Gastroesophageal sphincter (tissue), 4 donors: Measurements from ENCODE around the gene CFAP53. TPM values are rescaled to one million over a fixed set of nuclear protein-coding genes. Genes with fewer than 3 reads are reported as not detected.

Source experiments
- ATAC-seq: fragments of 150-250 bp; one replicate; pipeline ENCODE4 v1.9.1; 2016; ENCODE audit warnings: mild to moderate bottlenecking, moderate library complexity
- H3K27ac ChIP-seq, 4 donors: fragments of 200-600 bp; sonication (generic) in 3 of 4; 1 replicate in 3 of 4; 2 replicates in 1 of 4; pipeline ENCODE4 v1.5.1; 2016 to 2019
- H3K27me3 ChIP-seq: fragments of 200-600 bp; sonication (generic); one replicate; pipeline ENCODE4 v1.5.1; 2019
- H3K36me3 ChIP-seq, 2 donors: fragments of 200-600 bp; sonication (generic); one replicate each; pipeline ENCODE4 v1.5.1; 2019; ENCODE audit warnings: control low read depth in 1 of 2
- H3K4me1 ChIP-seq, 3 donors: fragments of 200-600 bp; sonication (generic); 1 replicate in 2 of 3; 2 replicates in 1 of 3; pipeline ENCODE4 v1.5.1; 2016 to 2019; ENCODE audit warnings: control low read depth in 2 of 3
- H3K4me3 ChIP-seq, 2 donors: fragments of 200-600 bp; sonication (generic); one replicate each; pipeline ENCODE4 v1.5.1; 2019; ENCODE audit warnings: mild to moderate bottlenecking in 1 of 2, moderate library complexity in 1 of 2
- H3K9me3 ChIP-seq, 3 donors: fragments of 200-600 bp; sonication (generic); one replicate each; pipeline ENCODE4 v1.5.1; 2017 to 2019; ENCODE audit warnings: control low read depth in 2 of 3
- CTCF ChIP-seq, 4 experiments: fragments of 200-600 bp in 2 of 4; fragments of 450-650 bp in 2 of 4; sonication (generic) in 1 of 4; IDR thresholded peaks; one replicate each; pipeline ENCODE4 v1.5.1; 2017 to 2019; ENCODE audit warnings: antibody characterized with exemption in 4 of 4, mild to moderate bottlenecking in 2 of 4, moderate library complexity in 2 of 4
- EP300 ChIP-seq: sonication (generic); formaldehyde crosslinking; IDR thresholded peaks from one replicate; pipeline ENCODE4 v1.6.1; 2017; ENCODE audit warnings: antibody characterized with exemption, mild to moderate bottlenecking
- POLR2A ChIP-seq, 2 donors: fragments of 450-650 bp; IDR thresholded peaks; one replicate each; pipeline ENCODE4 v1.6.1; 2017; ENCODE audit warnings: antibody characterized with exemption in 2 of 2, mild to moderate bottlenecking in 2 of 2, moderate library complexity in 1 of 2
- POLR2AphosphoS5 ChIP-seq: sonication (generic); formaldehyde crosslinking; IDR thresholded peaks from one replicate; pipeline ENCODE4 v1.6.1; 2017; ENCODE audit warnings: antibody characterized with exemption
- WGBS, 2 donors: methylation state at CpG; one replicate each; pipeline ENCODE4 v1.1.5; 2018; ENCODE audit warnings: low coverage in 1 of 2; 5-methylcytosine and 5-hydroxymethylcytosine counted together
- total RNA-seq, 4 donors: library from RNA; depleted of rRNA; stranded (reverse); fragments of >200 nt; gene quantifications; one replicate each; pipeline ENCODE4 v1.1.0, GENCODE V29; 2016

Gene CFAP53
- total RNA-seq, 4 donors from 2014 or later: 0.45 TPM; not detected in 3

GRCh38 chr18:50192995-50193795, 73.1 kb downstream of the CFAP53 start:
- Histone ChIP-seq H3K27me3 (peaks cover 85% of the 10 kb centered on the region), H3K27ac (no peak overlapping the region), H3K9me3 (no peaks in the 10 kb centered on the region), H3K36me3 (no peaks in the 10 kb centered on the region), H3K4me1 (peaks cover 0 to 28% (median 0%) of the 10 kb centered on the region in 3 donors), H3K4me3 (no peak overlapping the region)
- ATAC-seq: no peak
- WGBS, 2 donors: 10 to 20% methylated on average over 2 to 15 of the region's 31 CpGs
- no peak for TF ChIP-seq CTCF (IDR thresholded peaks at IDR 0.05)
- no peak for TF ChIP-seq EP300
- TF ChIP-seq POLR2AphosphoS5: no peak
- TF ChIP-seq POLR2A (IDR thresholded peaks at IDR 0.05): no peak

- H3K27me3 ChIP-seq: peaks cover 78% of the 10 kb centered on the region
- no peak for ATAC-seq
- WGBS, 2 donors: 50 to 60% methylated on average over 1 of the region's 1 CpG
- no peak overlapping the region for H3K4me3 ChIP-seq
- no peaks in the 10 kb centered on the region for H3K36me3 ChIP-seq
- no peak for TF ChIP-seq POLR2AphosphoS5
- TF ChIP-seq POLR2A (IDR thresholded peaks at IDR 0.05): no peak
- TF ChIP-seq CTCF (IDR thresholded peaks at IDR 0.05): no peak
- no peak for TF ChIP-seq EP300
- H3K4me1 ChIP-seq: peaks cover 0 to 28% (median 0%) of the 10 kb centered on the region in 3 donors
- no peak overlapping the region for H3K27ac ChIP-seq
- H3K9me3 ChIP-seq: no peaks in the 10 kb centered on the region
Measured at GRCh38 chr18:50190926-50191325, 75.4 kb downstream of the CFAP53 start.

- ATAC-seq: no peak
Measured at GRCh38 chr18:50190236-50190635, 76.1 kb downstream of the CFAP53 start.

GRCh38 chr18:50189160-50189559, 77.1 kb downstream of the CFAP53 start:
- Histone ChIP-seq H3K4me1 (peaks cover 0 to 12% (median 0%) of the 10 kb centered on the region in 3 donors), H3K27ac (no peak overlapping the region), H3K27me3 (peaks cover 73% of the 10 kb centered on the region), H3K4me3 (no peak overlapping the region), H3K36me3 (no peaks in the 10 kb centered on the region), H3K9me3 (no peaks in the 10 kb centered on the region)
- WGBS, 2 donors: 56% methylated on average over 1 of the region's 1 CpG; no CpG with 5 or more reads in 1 of the 2 donors
- no peak for ATAC-seq
- TF ChIP-seq CTCF (IDR thresholded peaks at IDR 0.05) (no peak), POLR2AphosphoS5 (no peak), EP300 (no peak), POLR2A (IDR thresholded peaks at IDR 0.05) (no peak)

More at GRCh38 chr18:50190236-50190635, 76.1 kb downstream of the CFAP53 start:
- Histone ChIP-seq H3K36me3 (no peaks in the 10 kb centered on the region), H3K4me1 (peaks cover 0 to 23% (median 0%) of the 10 kb centered on the region in 3 donors), H3K27ac (no peak overlapping the region), H3K27me3 (peaks cover 73% of the 10 kb centered on the region), H3K9me3 (no peaks in the 10 kb centered on the region), H3K4me3 (no peak overlapping the region)
- WGBS, 2 donors: 73 to 78% methylated on average over 1 of the region's 1 CpG
- TF ChIP-seq CTCF (IDR thresholded peaks at IDR 0.05) (no peak), POLR2AphosphoS5 (no peak), POLR2A (IDR thresholded peaks at IDR 0.05) (no peak), EP300 (no peak)

- ATAC-seq: no peak
- Histone ChIP-seq H3K9me3 (no peaks in the 10 kb centered on the region), H3K4me1 (peaks cover 0 to 7% (median 0%) of the 10 kb centered on the region in 3 donors), H3K27me3 (peaks cover 73% of the 10 kb centered on the region), H3K27ac (no peak overlapping the region), H3K36me3 (no peaks in the 10 kb centered on the region), H3K4me3 (no peak overlapping the region)
- WGBS, 2 donors: 71 to 80% methylated on average over 2 to 4 of the region's 6 CpGs
- no peak for TF ChIP-seq CTCF (IDR thresholded peaks at IDR 0.05)
- no peak for TF ChIP-seq POLR2AphosphoS5
- no peak for TF ChIP-seq POLR2A (IDR thresholded peaks at IDR 0.05)
- TF ChIP-seq EP300: no peak
Measured at GRCh38 chr18:50188652-50189051, 77.6 kb downstream of the CFAP53 start.
